Hematopoietic multipotent progenitor cell treated with erythropoietin and hydrocortisone succinate and interleukin-3 and kit ligand, for 17 days (in vitro differentiated cells): ENCODE data around the gene E4F1.
"Not testable (repeated sequence)": the region's sequence is repeated elsewhere in the genome, so short reads cannot be mapped to it uniquely, and the experiment has no call there.

Experiments used
- DNase-seq: peaks from one replicate; pipeline ENCODE4 v3.0.0-alpha.2; 2015; ENCODE audit warnings: low spot score

E4F1 gene

DNA sequence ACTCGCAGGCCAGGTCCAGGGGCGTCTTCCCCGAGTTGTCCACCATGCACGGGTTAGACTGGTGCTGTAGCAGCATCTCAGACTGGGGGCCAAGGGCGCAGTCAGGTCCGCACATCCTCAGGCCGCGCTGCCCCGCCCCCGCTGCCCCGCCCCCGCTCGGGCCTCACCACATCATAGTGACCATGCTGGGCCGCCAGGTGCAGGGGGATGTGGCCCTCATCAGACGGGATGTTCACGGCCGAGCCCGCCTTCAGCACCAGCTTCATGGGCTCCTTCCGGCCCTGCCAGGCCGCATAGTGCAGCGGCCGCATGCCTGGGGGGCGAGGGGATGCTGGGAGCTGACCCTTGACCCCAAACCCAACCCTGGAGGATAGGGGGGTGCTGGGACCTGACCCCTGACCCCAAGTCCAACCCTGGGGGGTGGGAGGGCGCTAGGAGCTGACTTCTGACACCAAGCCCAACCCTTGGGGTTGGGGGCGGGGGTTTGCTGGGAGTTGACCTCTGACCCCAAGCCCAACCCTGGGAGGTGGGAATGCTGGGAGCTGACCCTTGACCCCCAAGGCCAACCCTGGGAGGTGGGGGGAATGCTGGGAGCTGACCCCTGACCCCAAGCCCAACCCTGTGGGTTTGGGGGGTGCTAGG is 34.0 kb upstream of the E4F1 start:
- DNase-seq: no peak

DNA sequence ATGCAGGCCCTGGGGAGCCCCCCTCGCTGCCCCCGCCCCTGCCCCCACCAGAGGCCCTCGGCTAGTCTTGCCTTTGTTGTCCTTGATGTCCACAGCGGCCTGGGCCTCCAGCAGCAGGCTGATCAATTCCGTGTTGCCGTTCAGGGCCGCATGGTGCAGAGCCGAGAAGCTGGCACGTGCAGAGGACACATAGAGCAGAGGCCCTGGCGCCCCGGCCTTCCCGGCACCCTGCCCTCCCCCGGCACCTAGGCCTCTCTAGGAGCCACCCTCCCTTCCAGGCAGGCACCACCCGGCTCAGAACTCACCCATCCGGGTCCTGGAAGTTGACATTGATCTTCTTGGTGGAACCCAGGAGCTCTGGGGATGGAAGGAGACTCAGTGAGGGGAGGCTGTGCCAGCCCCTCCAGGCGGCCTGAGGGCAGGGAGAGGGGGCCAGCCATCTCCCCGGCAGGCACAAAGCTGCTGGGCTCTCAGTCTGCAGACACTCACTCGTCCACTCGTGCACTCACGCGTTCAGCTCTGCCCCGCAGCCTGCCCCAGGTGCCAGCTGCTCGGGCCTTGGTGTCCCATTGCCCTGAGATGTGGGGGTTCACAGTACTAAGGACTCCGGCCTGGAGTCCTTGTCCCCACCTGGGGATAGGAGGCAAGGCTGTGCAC is 33.3 kb upstream of the E4F1 start:
- DNase-seq: no peak

DNA sequence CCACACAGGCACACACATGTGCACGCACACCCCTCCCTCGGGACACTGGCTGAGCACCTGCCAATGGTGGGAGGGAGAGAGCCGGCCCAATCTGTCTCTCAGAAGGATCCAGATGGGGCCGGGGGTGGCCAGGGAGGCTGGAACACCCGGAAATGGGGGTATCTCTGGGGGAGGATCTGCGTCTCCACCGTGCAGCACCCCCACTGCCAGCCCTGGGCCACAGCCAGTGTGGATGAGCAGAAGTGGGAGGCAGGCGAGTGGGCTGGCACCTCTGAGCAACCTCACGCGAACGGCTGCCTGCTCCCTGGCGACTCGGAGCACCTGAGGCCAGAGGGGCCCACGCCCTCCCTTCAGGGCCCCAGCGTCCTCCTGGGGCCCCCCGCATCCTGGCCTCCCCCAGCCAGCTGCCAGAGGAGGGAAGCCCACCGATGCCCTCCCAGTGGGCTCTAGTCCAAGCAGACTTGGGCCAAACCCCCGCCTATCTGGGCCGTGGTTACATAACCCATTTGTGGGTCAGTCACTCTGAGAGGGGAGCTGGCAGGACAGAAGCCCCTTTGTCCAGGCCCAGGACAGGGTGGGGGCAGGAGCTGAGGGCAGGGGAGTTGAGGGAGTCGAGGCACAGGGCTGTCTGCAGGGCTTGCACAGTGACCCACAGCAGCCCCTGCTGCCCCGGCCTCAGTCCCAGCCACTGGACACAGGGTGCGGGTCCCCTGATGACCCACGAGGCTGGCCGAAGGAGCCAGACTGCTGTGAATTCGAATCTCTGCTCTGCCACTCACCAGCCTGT is 32.5 kb upstream of the E4F1 start:
- DNase-seq: no peak

DNA sequence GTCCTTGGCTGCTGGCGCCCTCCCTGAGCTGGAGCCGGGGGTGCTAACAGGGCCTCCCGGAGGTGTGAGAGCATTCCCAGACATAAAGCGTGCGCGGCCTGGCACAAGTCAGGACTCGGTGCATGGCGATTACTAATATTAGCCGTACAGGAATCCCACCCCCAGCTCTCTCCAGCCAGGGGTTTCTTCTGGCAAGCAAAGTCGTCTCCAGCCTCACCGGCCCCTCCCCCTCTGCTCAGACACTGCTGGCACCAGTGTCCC is 32.0 kb upstream of the E4F1 start:
- no peak for DNase-seq

DNA sequence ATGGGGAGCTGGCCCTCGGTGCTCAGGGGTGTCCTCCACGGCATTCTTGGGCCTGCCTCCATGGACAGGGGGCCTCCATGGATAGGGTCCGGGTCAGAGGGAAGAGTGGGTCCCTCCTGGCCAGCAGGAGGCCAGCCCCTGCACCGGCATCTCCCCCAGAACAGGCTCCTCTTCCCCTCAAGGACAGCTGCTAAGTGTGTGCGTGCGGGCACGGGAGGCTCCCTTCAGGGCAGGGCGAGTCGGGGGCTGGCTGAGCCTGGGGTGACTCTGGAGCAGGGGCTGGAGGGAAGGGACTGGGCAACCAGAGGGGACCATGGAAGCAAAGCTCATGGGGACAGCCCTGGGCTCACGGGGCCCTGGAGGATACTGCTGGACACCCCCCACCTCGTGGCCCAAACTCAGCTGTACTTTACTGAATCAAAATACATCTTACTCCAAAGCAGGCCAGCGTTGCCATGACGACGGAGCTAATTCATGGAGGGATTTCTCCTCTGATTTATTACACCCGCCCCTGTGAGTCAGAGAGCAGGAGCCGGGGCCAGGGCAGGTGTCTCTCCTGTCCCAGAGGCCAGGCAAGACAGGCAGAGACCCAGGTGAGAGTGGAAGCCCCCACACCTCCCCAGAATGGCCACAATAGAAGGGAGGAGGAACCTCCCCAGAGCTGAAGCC is 29.1 kb upstream of the E4F1 start:
- DNase-seq: no peak

DNA sequence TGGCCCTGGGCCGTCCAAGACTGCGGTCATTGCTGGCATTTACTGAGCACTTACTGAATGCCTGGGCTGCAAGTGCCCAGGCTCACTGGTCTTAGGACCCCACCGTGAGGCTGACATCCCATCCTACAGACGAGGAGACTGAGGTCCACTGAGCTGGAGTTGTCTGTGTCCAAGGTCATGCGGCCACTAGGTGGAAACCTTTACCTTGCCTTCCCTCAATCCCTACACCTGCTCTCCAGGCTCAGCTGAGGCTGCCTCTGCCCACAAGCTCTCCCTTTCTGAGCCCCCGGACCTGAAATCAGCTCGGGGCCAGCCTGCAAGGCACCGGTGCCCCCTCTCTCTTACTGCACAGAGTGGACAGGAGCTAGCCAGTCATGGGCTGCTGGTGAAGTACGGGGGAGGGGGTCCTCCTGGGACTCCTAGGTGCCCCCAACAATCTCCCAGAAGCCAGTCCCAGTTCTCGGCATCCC is 28.5 kb upstream of the E4F1 start:
- peak; percentile 65 for DNase-seq

DNA sequence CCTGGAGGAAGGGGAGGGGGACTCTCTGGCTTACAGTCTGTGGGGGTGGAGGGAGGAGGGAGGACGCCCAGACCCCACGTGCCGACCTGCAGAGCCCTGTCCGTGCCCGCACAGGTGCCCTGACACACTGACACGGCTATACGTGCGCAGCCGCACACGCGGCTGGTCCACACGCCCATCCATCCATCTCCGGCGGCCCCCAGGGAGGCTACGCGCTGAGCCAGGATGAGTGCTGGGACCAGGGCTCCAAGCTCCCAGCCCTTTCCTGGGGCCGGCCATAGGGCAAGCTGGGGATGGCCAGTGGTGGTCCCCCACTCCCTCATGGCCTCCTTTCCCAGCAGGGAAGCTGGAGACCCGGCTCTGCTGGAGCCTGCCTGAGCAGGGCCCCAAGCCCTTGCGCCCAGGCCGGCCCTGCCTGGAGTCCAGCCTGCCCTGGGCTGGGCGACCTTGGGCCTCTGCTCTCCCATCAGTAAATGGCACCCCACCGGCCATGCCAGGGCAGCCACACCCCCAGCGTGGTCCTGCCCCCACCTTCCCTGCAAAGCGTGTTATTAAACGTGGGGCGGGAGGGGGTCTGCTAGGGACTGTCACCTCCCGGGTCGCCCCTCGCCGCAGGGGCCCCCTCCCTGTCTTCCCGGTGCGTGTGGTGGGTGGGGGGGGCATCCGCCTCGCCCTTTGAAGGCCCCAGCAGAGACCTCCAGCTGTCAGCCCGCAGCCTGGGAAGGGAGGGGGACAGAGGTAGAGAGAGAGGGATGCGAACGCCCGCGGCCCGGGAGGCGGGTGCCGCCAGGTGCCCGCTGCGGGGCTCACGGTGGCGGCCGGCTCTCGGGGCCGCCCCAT is 27.8 kb upstream of the E4F1 start:
- no peak for DNase-seq

DNA sequence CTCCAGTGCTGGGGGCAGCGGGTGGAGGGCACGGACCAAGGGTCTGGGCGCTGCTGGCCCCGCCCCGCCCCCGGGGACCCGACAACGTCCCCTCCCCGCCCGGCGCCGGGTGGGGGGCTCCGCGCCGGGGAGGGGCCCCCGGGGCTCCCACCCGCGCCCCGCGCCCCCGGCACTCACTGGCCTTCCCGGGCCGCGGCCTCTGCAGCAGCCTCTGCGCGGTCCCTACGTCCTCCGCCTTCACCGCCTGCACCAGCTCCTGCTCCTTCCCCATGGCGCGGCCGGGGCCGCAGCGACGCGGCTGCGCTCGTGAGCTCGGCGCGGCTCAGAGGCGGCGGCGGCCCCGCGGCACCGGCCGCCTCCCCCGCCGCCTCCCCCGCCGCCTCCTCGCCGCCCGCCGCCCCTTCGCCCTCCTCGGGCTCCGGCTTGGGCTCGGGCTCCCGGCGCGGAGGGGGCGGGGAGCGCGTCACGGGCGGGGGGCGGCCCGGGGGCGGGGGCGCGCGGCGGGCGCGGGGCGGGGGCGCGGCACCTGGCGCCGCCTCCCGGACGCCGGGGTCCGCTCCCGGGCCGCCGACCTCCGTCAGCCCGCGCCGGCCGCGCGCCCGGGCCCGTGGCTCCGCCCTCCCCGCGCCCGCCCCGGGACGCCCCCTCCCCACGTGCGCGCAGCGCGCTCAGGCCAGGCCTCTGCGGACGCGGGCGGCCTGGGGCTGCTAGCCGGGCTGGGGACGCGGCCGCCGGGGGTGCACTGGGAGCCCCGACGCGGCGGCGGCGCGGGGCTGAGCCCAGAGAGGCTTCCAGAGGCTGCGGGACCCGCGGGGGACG is 27.0 kb upstream of the E4F1 start, which contains the start of gene CASKIN1:
TSS of gene CASKIN1 (minus strand) at position 444 of the 819 bp plus-strand sequence. CDS start at position 271, 173 bp downstream.
- DNase-seq: no peak

DNA sequence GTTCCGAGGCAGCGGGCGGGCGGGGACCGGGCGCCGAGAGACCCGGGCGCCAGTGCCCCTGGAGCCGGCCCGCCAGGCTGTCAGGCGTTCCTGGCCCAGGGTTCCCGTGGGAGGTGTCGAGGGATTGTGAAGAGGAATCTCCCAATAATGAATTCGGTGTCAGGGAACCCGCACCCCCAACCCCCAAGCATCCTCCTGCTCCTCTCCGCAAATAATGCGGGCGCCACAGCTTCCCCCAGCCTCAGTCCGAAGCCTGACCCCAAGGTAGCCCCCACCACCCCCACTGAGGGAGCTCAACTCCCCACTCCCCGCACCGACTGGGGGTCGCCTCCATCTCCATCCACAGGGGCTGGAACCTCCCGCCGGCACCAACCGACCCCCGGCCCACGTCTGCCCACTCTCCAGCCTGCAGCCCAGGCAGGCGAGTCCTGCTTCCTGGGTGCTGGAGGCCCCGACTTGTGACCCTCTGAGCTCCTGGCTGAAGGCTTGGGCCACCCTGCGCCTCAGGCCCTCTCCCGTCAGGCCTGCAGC is 26.3 kb upstream of the E4F1 start:
- no peak for DNase-seq

DNA sequence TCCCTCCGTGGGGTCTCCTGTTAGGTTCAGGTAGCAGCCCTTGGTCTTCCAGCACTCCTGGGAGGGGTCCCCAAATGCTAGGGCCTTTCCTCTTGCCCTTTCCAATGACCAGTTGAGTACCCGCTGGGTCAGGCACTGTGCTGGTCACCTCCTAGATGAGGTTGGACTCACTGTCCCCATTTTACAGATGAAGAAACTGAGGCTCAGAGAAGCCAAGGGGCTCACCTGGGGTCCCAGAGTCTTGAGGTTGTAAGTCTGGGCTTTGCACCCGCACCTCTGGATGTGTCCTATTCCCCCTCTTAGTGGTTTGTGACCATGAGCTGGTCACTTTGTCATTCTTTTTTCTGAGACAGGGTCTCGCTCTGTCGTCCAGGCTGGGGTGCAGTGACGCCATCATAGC is 25.6 kb upstream of the E4F1 start:
- no peak for DNase-seq

DNA sequence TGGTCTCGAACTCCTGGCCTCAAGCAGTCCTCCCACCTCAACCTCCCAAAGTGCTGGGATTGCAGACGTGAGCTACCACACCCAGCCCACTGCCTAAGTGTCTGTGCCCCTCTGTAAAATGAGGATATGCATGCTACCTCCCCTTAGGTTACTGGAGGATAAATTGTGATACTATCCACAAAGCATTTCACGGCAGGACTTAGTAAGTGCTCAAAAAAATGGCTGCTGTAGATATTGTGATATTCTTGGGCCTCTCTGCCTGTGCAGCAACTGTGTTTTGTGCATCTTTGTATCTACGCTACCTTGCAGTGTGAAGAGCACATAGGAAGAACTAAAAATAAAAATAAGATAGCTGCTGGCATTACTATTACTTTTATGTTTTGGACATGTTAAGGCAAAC is 25.1 kb upstream of the E4F1 start:
- no peak for DNase-seq

DNA sequence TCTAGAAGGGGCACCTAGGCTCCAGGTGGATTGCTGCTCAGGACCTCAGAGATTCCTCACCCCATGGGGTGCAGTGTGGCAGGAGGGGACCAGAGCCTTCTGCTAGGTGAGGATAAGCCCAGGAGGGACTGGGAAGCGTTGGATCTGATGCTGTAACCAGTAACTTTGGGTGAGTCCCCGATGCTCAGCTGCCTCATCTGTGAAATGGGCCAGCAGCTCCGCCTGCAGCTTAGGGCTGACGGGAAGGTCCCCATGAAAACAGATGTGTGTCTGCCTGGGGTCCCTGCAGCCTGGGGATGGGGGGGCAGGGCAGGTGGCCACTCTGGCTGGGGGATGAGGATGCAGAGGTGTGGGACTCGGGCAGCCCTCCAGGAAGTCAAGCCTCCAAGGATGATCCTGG is 24.3 kb upstream of the E4F1 start:
- no peak for DNase-seq

DNA sequence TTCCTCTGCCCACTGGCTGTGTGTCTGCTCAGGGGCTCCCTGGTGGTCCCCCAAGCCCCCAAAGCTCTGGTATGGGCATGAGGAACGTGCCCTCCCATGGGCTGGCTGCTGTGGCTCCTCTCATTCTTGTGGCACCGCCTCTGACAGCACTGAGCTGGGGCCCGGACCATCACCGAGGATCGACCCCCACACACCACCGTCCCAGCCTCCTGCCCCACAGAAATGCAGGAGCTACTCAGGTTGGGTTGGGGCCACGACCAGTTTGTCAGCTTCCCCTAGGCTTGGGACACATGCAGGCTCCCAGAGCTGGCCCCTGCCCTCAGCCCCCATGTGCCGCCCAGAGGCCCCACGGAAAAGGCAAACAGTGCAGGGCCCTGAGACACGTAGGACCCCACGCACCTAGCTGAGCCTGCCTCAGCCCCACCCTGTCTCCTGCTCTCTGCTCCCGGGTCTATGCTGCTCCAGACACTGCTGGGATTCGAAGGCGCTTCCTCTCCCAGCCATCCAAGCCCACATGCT is 23.7 kb upstream of the E4F1 start:
- no peak for DNase-seq

DNA sequence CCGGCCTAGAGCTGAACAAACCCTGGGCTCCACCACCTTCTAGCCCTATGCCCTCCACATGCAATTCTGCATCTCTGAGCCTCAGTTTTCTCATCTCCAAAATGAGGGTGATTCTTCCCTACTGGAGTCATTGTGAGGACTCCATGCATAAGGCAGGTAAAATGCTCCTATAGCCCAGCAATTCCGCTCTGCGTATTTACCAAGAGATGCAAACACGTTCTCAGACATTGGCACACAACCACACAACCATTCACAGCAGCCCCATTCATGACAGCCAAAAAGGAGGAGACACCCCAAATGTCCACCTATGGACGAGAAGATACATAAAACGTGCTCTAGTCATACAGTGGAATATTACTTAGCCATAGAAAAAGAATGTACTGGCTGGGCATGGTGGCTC is 23.1 kb upstream of the E4F1 start:
- no peak for DNase-seq

DNA sequence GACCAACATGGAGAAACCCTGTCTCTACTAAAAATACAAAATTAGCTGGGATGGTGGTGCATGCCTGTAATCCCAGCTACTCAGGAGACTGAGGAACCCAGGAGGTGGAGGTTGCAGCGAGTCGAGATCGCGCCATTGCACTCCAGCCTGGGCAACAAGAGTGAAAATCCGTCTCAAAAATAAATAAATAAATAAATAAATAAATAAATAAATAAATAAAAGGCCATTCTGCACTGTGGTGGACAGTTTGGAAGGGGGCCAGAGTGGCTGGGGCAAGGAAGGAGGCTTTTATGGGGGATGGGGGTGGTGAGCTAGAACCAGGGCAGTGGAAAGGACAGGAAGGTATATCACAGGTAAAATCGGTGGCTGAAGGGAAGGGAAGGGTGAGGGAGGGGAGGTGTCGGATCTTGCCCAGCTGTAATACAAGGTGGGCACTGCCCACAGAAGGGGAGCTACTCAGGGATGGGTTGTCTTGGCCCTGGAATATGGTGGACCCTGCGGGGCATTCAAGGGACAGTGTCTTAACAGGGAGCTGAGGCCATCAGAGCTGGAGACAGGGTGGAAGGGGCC is 20.2 kb upstream of the E4F1 start:
- DNase-seq: not testable (repeated sequence)

DNA sequence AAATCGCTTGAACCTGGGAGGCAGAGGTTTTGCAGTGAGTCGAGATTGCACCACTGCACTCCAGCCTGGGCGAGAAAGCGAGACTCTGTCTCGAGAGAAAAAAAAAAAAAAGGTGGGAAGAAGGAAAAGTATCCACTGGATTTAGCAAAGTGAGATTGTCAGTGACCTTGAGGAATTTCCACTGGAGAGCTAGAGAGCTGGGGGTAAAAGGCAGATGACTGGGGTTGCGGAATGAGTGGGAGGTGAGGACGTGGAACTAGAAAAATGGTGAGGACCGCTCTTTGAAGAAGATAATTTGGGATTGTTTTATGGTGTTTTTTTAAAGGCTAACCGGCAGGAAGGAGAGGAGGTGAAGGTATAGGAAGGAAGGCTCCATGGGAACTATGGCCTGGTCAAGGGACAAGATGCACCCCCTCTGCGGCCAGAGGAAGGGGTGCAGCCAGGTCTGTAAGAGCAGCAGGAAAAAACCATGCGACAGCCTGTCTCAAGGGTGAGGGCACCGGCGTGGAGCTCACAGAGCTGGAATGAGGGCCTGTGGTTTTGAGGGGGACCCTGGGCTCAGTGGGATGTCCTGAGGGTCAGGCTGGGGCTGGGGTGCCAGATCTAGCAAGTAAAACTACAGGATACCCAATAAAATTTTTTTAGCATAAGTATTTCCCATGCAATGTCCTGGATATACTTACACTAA is 18.8 kb upstream of the E4F1 start:
- no peak for DNase-seq

DNA sequence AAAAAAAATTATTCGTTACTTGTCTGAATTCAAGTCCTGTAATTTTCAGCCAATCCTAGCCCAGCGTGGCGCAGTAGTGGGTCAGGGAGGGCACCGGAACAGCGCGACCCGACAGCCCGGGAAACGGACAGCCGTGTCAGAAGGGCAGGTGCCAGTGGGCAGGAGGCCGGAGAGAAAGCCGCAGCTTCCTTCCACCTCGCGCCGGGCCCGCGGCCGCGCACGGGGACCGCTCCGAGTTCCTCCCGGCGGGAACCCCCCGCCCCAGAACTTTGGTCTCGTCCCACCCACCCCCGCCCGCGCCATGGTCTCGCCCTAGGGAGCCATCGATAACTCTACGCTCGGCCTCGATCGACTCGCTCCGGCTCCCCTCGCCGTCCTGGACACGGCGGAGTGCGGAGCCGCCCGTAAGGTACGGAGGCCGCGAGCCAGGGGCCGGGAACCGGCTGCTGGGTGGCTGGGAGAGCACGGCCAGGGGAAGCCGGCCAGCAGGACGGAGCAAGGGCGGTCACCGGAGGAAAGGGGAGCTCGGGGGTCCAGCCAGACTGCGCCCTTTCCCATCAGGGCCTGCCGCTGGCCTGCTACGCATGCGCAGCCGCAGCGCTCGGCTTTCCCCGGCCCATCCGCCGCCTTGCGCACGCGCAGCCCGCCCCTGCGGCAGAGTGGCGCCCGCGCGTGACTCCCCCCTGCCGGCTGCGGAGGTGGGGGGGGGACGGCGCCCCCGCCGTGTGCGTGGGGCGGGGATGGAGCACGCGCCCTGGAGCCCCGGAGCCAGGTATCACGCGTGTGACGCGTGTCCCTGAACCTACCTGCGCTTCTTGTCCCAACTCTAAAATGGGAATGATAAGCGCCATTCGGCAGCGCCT is 18.1 kb upstream of the E4F1 start, which contains the start of gene MLST8:
TSS of gene MLST8 (plus strand) at position 351 of the 863 bp plus-strand sequence. CDS start 632 bp downstream, outside the sequence.
- peak; percentile 94 for DNase-seq

DNA sequence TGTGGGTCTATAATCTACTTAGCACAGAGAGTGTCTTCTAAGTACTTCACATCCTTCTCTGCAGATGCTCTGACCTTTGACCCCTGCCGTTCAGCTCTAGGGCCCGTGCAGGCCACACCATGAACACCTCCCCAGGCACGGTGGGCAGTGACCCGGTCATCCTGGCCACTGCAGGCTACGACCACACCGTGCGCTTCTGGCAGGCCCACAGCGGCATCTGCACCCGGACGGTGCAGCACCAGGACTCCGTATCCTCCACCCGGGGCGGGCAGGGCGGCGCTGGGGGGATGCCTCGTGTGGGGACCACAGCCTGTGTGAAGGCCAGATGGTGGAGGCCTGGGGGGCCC is 17.5 kb upstream of the E4F1 start:
- DNase-seq: no peak

DNA sequence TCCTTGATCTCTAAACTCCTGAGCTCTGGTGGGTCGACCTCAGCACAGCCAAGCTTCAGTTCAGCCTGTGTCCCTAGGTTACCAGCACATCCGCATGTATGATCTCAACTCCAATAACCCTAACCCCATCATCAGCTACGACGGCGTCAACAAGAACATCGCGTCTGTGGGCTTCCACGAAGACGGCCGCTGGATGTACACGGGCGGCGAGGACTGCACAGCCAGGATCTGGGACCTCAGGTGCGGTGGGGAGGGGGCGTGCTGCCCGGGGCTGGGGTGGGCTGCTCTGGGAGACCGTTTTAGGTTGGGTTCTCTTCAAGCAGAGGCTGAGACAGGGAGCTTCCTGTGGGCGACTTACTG is 17.0 kb upstream of the E4F1 start:
- no peak for DNase-seq
